Loucy (cell line): ENCODE measurements around the gene LHFPL2.

Experiments
- CTCF ChIP-seq: fragments of 200-600 bp; sonication (generic); conservative IDR thresholded peaks from 2 replicates; pipeline ENCODE4 v1.5.1; 2014; ENCODE audit warnings: mild to moderate bottlenecking, antibody characterized with exemption, low read length
- EZH2phosphoT487 ChIP-seq: fragments of 200-600 bp; IDR thresholded peaks from 2 replicates; pipeline ENCODE4 v1.6.1; 2018; ENCODE audit warnings: antibody characterized with exemption, mild to moderate bottlenecking, moderate library complexity, borderline replicate concordance

- TF ChIP-seq CTCF, result no peak
- no peak for TF ChIP-seq EZH2phosphoT487
Observed at GRCh38 chr5:78562001-78562400, 86.6 kb downstream of the LHFPL2 start.
